ENCODE measurements around the gene MYLK4.

The MYLK4 gene

DNA sequence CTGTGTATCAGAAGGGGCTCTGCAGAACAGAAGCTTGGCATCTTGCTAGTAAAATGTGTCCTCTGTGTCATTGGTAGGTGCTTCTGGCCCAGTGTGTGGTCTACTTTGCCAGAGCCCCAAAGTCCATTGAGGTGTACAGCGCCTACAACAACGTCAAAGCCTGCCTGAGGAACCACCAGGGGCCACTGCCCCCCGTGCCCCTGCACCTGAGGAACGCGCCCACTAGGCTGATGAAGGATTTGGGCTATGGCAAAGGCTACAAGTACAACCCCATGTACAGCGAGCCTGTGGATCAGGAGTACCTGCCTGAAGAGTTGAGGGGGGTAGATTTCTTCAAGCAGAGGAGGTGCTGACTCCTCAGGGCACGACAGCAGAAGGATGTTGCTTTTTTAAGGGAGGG lies 34.2 kb upstream of the MYLK4 start:
- DNase-seq (ENCODE audit: low read depth), result no peak
- TF ChIP-seq, protein P1, sequence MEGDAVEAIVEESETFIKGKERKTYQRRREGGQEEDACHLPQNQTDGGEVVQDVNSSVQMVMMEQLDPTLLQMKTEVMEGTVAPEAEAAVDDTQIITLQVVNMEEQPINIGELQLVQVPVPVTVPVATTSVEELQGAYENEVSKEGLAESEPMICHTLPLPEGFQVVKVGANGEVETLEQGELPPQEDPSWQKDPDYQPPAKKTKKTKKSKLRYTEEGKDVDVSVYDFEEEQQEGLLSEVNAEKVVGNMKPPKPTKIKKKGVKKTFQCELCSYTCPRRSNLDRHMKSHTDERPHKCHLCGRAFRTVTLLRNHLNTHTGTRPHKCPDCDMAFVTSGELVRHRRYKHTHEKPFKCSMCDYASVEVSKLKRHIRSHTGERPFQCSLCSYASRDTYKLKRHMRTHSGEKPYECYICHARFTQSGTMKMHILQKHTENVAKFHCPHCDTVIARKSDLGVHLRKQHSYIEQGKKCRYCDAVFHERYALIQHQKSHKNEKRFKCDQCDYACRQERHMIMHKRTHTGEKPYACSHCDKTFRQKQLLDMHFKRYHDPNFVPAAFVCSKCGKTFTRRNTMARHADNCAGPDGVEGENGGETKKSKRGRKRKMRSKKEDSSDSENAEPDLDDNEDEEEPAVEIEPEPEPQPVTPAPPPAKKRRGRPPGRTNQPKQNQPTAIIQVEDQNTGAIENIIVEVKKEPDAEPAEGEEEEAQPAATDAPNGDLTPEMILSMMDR (IDR thresholded peaks at IDR 0.05; ENCODE audit: low read length, missing control alignments), result no peak
- H3K4me3 ChIP-seq (replicated peaks; ENCODE audit: low read depth, low read length), result no peak overlapping the region

DNA sequence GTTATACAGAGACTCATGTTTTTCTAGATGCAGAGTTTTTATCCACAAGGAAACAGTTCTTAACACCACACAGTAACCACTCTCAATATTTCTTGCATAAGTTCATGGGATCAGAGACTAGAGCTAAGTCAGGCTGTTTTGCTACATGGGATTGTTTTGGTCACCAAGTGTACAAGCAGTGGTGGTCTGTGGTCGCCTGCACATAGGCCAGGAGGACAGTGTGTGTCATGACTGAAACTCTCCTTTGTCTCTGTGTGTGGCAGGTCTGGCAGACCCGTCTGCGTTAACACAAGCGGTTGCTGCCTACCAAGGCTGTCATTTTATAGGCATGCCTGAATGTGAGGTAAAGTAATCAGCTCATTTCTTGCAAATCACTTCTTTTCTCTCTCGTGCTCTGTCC lies 33.3 kb upstream of the MYLK4 start:
- TF ChIP-seq, protein P1 (IDR thresholded peaks at IDR 0.05; ENCODE audit: low read length, missing control alignments), result no peak
- H3K4me3 ChIP-seq (replicated peaks; ENCODE audit: low read depth, low read length), result no peak overlapping the region
- DNase-seq (ENCODE audit: low read depth), result no peak

DNA sequence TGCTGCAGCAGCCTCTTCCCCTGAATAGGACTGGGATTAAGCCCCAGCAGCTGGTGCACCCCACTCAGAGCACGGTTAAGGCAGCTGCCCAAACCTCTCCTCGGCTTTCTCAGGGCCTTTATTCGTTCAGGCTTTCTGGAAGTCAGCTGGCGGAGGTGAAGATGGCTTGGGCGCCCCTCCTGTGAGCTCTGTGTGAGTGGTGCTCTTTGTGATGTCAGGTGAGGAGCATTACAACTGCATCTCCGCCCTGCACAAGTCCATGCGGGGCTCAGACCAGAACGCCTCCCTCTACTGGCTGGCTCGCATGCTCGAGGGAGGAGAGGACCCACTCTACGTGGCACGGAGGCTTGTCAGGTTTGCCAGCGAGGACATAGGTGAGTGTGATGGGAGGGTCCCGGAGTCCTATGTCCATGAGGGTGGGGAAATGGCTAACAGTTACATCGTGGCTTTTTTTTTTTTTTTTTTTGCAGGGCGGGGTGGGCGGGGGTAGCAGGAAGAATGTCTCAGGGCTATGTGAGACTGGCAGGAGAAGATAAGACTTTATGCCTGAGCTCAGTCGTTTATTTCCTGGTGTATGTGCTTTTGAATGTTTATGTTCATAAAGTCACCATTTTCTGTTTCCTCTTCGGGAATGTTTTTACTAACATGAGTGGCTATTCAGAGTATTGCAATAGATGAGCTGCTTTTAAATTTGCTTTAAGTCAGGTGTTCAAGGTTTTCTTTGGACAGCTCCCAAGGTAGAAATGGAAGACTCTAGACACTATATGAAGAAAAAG lies 32.7 kb upstream of the MYLK4 start:
- no peak for DNase-seq (ENCODE audit: low read depth)
- TF ChIP-seq, protein P1 (IDR thresholded peaks at IDR 0.05; ENCODE audit: low read length, missing control alignments), result peak; percentile 1
- H3K4me3 ChIP-seq (replicated peaks; ENCODE audit: low read depth, low read length), result no peak overlapping the region

DNA sequence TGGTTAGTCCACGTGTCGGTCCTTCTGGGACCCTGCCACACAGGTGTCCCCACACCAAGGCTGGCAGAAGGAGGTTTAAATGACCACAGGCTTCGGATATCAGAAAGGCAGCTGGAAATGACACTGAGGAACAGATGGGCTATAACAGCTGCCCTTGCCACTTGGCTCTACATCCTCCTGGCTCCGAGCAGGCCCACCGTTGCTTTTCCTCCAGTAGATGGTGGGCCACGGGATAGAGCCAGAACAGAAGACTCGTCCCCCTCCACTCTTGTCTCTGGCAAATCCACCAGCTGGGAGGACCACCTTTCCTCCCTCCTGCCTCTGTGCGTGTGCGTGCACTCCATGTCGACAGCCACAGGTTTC lies 32.1 kb upstream of the MYLK4 start:
- no peak overlapping the region for H3K4me3 ChIP-seq (replicated peaks; ENCODE audit: low read depth, low read length)
- TF ChIP-seq, protein P1 (IDR thresholded peaks at IDR 0.05; ENCODE audit: low read length, missing control alignments), result no peak
- DNase-seq (ENCODE audit: low read depth), result no peak

DNA sequence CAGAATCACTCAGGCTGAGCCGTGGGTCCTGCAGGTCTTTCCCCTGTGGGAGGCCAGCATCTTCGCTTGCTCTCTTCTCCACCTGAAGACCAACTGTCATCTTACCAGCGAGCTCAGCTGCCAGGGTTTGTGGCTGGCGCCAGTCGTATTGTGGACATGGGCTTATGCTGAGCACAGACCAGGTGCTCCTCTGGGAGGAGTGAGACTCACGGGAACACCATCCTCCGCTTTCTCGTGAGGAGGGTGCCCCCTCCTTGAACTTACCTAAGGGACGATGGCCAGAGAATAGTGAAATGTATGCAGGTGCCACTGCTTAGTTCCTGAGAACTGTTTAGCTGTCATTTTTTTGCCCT lies 31.6 kb upstream of the MYLK4 start:
- TF ChIP-seq, protein P1 (IDR thresholded peaks at IDR 0.05; ENCODE audit: low read length, missing control alignments), result no peak
- DNase-seq (ENCODE audit: low read depth), result no peak
- no peak overlapping the region for H3K4me3 ChIP-seq (replicated peaks; ENCODE audit: low read depth, low read length)

DNA sequence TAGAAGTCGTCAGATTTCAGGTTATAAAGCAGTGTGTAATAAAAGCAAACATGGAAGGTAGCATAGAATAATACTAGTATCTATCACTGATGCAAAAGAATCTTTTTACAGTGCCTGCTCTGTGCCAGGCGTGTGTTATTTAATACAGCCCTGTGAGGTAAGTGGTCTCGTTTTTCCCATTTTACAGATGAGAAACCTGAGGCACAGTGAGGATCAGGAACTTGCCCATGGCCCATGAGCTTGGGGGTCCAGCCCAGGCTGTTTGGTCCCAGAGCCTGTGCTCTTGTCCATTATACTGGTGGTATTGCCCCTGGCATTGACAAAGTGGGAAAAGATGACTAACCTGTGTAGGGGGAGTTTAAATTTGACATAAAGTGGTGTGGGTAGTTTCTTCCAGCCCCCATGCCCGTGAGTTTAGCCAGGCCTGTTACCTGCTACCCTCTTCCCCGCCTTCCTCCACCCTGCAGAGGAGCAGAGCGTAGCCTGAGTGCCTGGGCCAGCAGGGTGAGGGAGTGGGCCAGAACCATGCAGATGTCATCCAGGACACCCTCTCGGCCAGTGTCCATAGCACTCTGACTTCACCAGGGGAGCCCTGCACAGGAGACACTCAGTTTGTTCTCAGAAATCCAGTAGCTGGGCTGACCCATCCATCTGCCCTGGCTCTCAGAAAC lies 31.1 kb upstream of the MYLK4 start:
- no peak overlapping the region for H3K4me3 ChIP-seq (replicated peaks; ENCODE audit: low read depth, low read length)
- no peak for DNase-seq (ENCODE audit: low read depth)
- TF ChIP-seq, protein P1 (IDR thresholded peaks at IDR 0.05; ENCODE audit: low read length, missing control alignments), result no peak
